CD4-positive, CD25-positive, alpha-beta regulatory T cell (primary cell): ENCODE measurements around the gene SZT2. TPM values are rescaled to one million over a fixed set of nuclear protein-coding genes. Genes with fewer than 3 reads are reported as not detected.

Experiments used
- ATAC-seq, 2 donors: fragments of 150-1000 bp; cut with Tn5 transposase; one replicate each; pipeline ENCODE4 v1.10.0; 2021; ENCODE audit warnings: low read depth in 2 of 2, moderate number of reproducible peaks in 2 of 2, moderate library complexity in 1 of 2
- DNase-seq, 3 donors: peaks; one replicate each; pipeline versions ENCODE4 v3.0.0 to v3.0.0-alpha.2; 2012 to 2022; ENCODE audit warnings: mixed read lengths in 1 of 3
- H3K27ac ChIP-seq: one replicate; pipeline ENCODE4 v1.7.0; 2013; ENCODE audit warnings: mild to moderate bottlenecking, low read length; ENCODE audit not compliant: insufficient read depth, poor library complexity, severe bottlenecking
- H3K27me3 ChIP-seq: one replicate; pipeline ENCODE4 v1.7.0; 2013; ENCODE audit warnings: low read length; ENCODE audit not compliant: control insufficient read depth, insufficient read depth
- H3K36me3 ChIP-seq: one replicate; pipeline ENCODE4 v1.7.0; 2013; ENCODE audit warnings: mild to moderate bottlenecking, low read length, moderate library complexity; ENCODE audit not compliant: control insufficient read depth, insufficient read depth
- H3K4me1 ChIP-seq: 2 replicates; pipeline ENCODE4 v1.7.0; 2013; ENCODE audit warnings: mild to moderate bottlenecking, low read length; ENCODE audit not compliant: insufficient read depth, control insufficient read depth, poor library complexity, severe bottlenecking
- H3K4me3 ChIP-seq: one replicate; pipeline ENCODE4 v1.7.0; 2013; ENCODE audit warnings: low read depth, mild to moderate bottlenecking, low read length, moderate library complexity
- H3K9me3 ChIP-seq, 2 experiments: 1 replicate in 1 of 2; 2 replicates in 1 of 2; pipeline ENCODE4 v1.7.0; 2013; ENCODE audit warnings: low read length in 2 of 2, mild to moderate bottlenecking in 1 of 2, moderate library complexity in 1 of 2; ENCODE audit not compliant: control insufficient read depth in 2 of 2
- H3K27ac Mint-ChIP-seq, 3 donors: one replicate each; pipeline ENCODE4 v1.8.0; 2020 to 2022; ENCODE audit warnings: mild to moderate bottlenecking in 3 of 3, mixed read lengths in 3 of 3, moderate library complexity in 2 of 3
- H3K27me3 Mint-ChIP-seq: one replicate; pipeline ENCODE4 v1.8.0; 2022; ENCODE audit warnings: mild to moderate bottlenecking, mixed read lengths
- H3K36me3 Mint-ChIP-seq: one replicate; pipeline ENCODE4 v1.8.0; 2020; ENCODE audit warnings: mixed read lengths
- H3K4me1 Mint-ChIP-seq, 4 donors: one replicate each; pipeline ENCODE4 v1.8.0; 2020 to 2022; ENCODE audit warnings: mixed read lengths in 4 of 4, mild to moderate bottlenecking in 1 of 4
- H3K4me3 Mint-ChIP-seq, 4 donors: one replicate each; pipeline ENCODE4 v1.8.0; 2020 to 2022; ENCODE audit warnings: mild to moderate bottlenecking in 4 of 4, mixed read lengths in 4 of 4, moderate library complexity in 3 of 4
- H3K9me3 Mint-ChIP-seq, 7 donors: one replicate each; pipeline ENCODE4 v1.8.0; 2020 to 2022; ENCODE audit warnings: mixed read lengths in 7 of 7, mild to moderate bottlenecking in 3 of 7, moderate library complexity in 2 of 7
- polyA plus RNA-seq, 4 donors: library from polyadenylated mRNA; unstranded; fragments of 300-500 nt; fragmentation: Illumina TruSeq; gene quantifications; one replicate each; pipeline ENCODE4 v1.2.3, GENCODE V29; 2021
- total RNA-seq: library from RNA; stranded (reverse); gene quantifications from one replicate; pipeline ENCODE4 v1.2.3, GENCODE V29; 2022

The SZT2 gene
- total and polyA plus RNA-seq, 5 donors from 2014 or later, result 1.5 to 107 (median 3.9) TPM

DNA sequence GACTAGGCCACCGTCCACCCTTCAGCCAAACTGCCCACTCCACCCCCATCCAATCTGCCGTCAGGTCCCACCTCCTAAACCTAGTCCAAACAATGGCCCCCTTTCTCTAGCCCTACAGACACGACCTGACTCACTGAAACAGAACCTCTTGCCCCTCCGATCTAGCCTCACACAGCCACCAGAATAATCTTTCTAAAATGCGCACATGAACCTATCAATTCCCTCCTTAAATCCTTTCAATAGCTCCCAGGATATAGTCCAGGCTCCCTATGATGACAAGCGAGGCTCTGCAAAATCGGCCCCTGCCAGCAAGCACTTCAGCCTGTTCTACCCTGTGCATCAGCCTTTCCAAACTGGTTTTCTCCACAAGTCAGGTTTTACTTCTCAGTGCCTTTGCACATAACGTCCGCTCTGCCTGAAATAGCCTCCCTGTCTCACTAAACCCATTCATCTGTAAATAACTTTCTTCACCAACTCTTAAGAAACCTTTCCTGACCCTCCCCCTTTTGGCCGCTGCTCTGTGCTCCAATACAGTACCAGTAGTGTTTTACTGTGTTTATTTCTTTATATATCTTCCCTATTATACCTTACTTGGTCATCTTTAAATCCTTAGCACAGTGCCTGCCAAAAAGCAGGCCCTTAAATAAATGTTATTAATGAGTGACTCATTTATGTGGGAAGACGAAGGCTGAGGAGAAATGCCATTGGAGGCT, 39.9 kb upstream of the SZT2 start:
- Histone ChIP-seq H3K27ac (peak overlapping the region; percentile 74), H3K9me3 (no peaks in the 10 kb centered on the region), H3K27me3 (no peaks in the 10 kb centered on the region), H3K4me3 (no peak overlapping the region), H3K4me1 (no peaks in the 10 kb centered on the region), H3K36me3 (no peaks in the 10 kb centered on the region)
- DNase-seq (no peak), ATAC-seq (no peak)
- Mint-ChIP-seq H3K36me3 (no peaks in the 10 kb centered on the region), H3K27me3 (peaks cover 6% of the 10 kb centered on the region), H3K27ac (peak overlapping the region; percentile 81 to 93 (median 84)), H3K4me3 (peak overlapping the region; percentile 72 to 90 (median 88)), H3K9me3 (no peaks in the 10 kb centered on the region), H3K4me1 (peaks cover 0 to 21% (median 11%) of the 10 kb centered on the region in 4 donors)

DNA sequence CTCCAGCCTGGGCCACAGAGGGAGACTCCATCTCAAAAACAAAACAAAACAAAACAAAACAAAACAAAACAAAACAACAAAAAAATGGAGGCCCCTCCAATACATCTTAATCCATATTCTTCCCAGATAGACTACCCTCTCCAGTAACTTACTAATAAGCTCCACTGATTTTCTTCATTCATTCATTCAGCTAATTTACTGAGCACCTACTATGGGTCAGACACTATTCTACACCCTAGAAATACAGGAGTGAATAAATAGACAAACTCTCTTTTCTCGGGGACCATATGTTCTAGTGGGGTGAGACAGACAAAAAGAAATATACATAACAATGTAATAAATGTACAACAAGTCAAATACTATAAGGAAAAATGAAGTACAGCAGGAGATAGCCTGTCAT, 38.7 kb upstream of the SZT2 start:
- Histone ChIP-seq H3K4me3 (no peak overlapping the region), H3K36me3 (no peaks in the 10 kb centered on the region), H3K4me1 (no peaks in the 10 kb centered on the region), H3K9me3 (no peaks in the 10 kb centered on the region), H3K27ac (no peak overlapping the region), H3K27me3 (no peaks in the 10 kb centered on the region)
- Mint-ChIP-seq H3K9me3 (no peaks in the 10 kb centered on the region), H3K36me3 (no peaks in the 10 kb centered on the region), H3K4me3 (no peak overlapping the region), H3K4me1 (peaks cover 0 to 21% (median 11%) of the 10 kb centered on the region in 4 donors), H3K27me3 (peaks cover 6% of the 10 kb centered on the region), H3K27ac (peak overlapping the region in 1 of 3 donors; percentile 93)
- ATAC-seq (no peak), DNase-seq (no peak)

DNA sequence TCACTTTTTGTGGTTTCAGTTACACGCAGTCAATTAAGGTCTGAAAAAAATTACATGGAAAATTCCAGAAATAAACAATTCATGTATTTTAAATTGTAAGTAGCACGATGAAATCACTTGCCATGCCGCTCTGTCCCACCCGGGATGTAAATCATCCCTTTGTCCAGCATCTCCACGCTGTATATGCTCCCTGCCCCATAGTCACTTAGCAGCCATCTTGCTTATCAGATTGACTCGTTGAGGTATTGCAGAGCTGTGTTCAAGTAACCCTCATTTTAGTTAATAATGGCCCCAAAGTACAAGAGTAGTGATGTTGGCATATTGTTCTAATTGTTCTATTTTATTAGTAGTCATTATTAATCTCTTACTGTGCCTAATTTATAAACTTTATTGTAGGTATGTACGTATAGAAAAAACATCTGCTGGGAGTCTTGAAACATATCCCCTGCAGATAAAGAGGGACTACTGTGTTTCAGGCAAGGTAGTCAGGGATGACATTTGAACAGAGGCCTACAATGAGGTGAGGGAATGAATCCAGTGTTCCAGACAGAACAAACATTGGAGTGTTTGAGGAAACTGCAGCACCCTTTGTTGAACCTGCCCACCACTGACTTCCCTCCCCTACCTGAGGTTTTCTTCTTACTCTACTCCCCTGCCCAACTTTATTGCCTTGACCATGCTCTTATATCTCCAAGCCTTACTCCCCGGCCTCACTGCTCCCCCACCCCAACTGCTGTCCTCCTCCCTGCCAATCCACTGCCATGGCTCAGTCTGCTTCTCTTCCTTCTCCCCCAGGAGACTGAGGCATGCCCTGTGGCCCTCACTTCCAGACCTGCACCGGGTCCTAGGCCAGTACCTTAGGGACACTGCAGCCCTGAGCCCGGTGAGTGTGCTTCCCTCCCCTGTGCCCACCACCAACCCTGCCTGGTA, 38.0 kb upstream of the SZT2 start:
- Histone ChIP-seq H3K36me3 (no peaks in the 10 kb centered on the region), H3K4me3 (no peak overlapping the region), H3K27me3 (no peaks in the 10 kb centered on the region), H3K4me1 (no peaks in the 10 kb centered on the region), H3K27ac (no peak overlapping the region), H3K9me3 (no peaks in the 10 kb centered on the region)
- Mint-ChIP-seq H3K27me3 (peaks cover 6% of the 10 kb centered on the region), H3K27ac (peak overlapping the region in 1 of 3 donors; percentile 67), H3K36me3 (no peaks in the 10 kb centered on the region), H3K4me1 (peaks cover 0 to 21% (median 11%) of the 10 kb centered on the region in 4 donors), H3K4me3 (no peak overlapping the region), H3K9me3 (no peaks in the 10 kb centered on the region)
- ATAC-seq, result no peak
- no peak for DNase-seq

DNA sequence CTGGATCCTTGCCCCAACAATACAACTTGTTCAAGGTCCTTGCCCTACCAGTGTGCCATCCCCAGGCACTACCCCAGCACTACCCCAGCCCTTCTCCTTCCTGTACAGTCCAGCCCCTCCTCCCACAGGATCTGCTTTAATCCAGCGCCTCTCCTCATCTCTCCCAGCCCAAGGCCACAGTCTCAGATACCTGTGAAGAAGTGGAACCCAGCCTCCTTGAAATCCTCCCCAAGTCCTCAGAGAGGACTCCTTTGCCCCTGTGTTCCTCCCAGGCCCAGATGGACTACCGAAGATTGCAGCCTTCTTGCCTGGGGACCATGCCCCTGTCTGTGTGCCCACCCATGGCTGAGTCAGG, 37.4 kb upstream of the SZT2 start:
- no peaks in the 10 kb centered on the region for H3K4me1 ChIP-seq
- H3K4me3 ChIP-seq, result no peak overlapping the region
- Mint-ChIP-seq H3K36me3 (peaks cover 3% of the 10 kb centered on the region), H3K27me3 (no peaks in the 10 kb centered on the region), H3K9me3 (no peaks in the 10 kb centered on the region), H3K27ac (peak overlapping the region in 2 of 3 donors; percentile 62 to 67), H3K4me1 (peaks cover 0 to 21% (median 11%) of the 10 kb centered on the region in 4 donors), H3K4me3 (peak overlapping the region in 2 of 4 donors; percentile 7 to 85)
- no peaks in the 10 kb centered on the region for H3K36me3 ChIP-seq
- H3K9me3 ChIP-seq, result no peaks in the 10 kb centered on the region
- no peak for DNase-seq
- no peaks in the 10 kb centered on the region for H3K27me3 ChIP-seq
- H3K27ac ChIP-seq, result no peak overlapping the region
- ATAC-seq, result no peak

DNA sequence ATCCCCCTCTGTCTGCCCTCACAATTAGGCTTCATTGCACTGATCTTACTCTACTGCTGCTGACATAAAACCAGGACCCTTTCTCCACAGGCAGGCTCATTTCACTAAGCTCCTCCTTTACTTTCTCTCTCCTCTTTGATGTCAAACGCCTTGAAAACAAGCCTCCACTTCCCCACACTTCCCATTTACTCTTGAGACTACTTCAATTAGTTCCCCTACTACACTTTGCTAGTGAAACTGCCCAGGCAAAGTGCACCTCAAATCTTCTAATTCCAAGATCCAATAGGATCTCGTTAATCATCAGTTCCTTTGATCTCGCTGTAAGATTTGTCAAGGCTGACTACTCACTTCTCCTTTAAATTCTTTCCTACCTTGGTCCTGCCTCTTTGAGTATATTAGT, 36.8 kb upstream of the SZT2 start:
- no peak for ATAC-seq

DNA sequence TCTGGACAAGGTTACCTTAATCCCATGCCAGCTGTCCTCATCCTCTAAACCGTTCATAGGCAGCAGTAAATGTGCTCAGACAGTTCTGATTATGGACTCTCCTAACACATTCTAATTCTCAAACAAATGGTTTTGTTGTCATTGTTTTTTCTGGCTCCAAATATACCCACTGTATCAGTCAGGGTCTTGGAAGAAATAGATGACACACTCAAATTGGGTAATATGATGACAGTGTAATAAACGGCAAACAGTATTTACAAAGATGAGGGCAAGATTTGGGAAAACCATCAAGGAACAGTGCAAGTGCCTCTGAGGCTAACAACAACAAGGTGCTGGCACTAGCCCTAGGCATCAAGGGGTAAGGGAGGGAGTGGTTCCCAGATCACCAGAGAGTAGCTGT, 35.2 kb upstream of the SZT2 start:
- Mint-ChIP-seq H3K36me3 (peaks cover 3% of the 10 kb centered on the region), H3K9me3 (no peaks in the 10 kb centered on the region), H3K4me1 (peaks cover 3 to 21% (median 18%) of the 10 kb centered on the region in 4 donors), H3K27me3 (no peaks in the 10 kb centered on the region), H3K4me3 (peak overlapping the region in 1 of 4 donors; percentile 8), H3K27ac (no peak overlapping the region)
- no peak overlapping the region for H3K27ac ChIP-seq
- H3K9me3 ChIP-seq, result no peaks in the 10 kb centered on the region
- H3K27me3 ChIP-seq, result no peaks in the 10 kb centered on the region
- H3K4me3 ChIP-seq, result no peak overlapping the region
- no peaks in the 10 kb centered on the region for H3K36me3 ChIP-seq
- peaks cover 12% of the 10 kb centered on the region for H3K4me1 ChIP-seq
- no peak for ATAC-seq
- no peak for DNase-seq

More for the DNA sequence above, 36.8 kb upstream of the SZT2 start:
- H3K27me3 Mint-ChIP-seq, result no peaks in the 10 kb centered on the region
- Histone ChIP-seq H3K36me3 (no peaks in the 10 kb centered on the region), H3K9me3 (no peaks in the 10 kb centered on the region), H3K27ac (no peak overlapping the region), H3K4me1 (peaks cover 1% of the 10 kb centered on the region), H3K27me3 (no peaks in the 10 kb centered on the region), H3K4me3 (no peak overlapping the region)
- DNase-seq, result no peak
- H3K4me1 Mint-ChIP-seq, result peaks cover 0 to 20% (median 12%) of the 10 kb centered on the region in 4 donors
- peak overlapping the region in 1 of 4 donors; percentile 85 for H3K4me3 Mint-ChIP-seq
- peak overlapping the region in 2 of 3 donors; percentile 62 to 67 for H3K27ac Mint-ChIP-seq
- H3K36me3 Mint-ChIP-seq, result peaks cover 3% of the 10 kb centered on the region
- no peaks in the 10 kb centered on the region for H3K9me3 Mint-ChIP-seq

DNA sequence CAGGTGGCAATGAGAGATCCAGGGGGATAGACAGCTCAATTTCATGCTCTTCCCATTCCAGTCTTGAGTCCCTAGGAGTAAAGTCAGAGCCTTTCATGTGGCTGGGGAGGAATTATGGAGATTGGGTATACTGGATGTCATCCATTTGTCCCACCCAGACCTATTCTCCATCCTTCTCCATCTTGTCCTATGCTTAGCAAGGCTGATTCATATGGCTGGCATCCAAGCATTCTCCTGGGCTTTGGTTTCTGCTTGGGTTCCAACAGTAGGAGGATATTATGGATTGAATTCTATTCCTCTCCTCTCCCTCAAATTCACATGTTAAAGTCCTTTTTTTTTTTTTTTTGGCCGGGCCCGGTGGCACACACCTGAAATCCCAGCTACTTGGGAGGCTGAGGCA, 34.8 kb upstream of the SZT2 start:
- H3K27me3 Mint-ChIP-seq, result no peaks in the 10 kb centered on the region
- ATAC-seq (no peak), DNase-seq (no peak)
- Histone ChIP-seq H3K9me3 (no peaks in the 10 kb centered on the region), H3K27ac (no peak overlapping the region), H3K27me3 (no peaks in the 10 kb centered on the region), H3K4me1 (peaks cover 13% of the 10 kb centered on the region), H3K4me3 (no peak overlapping the region), H3K36me3 (no peaks in the 10 kb centered on the region)
- no peak overlapping the region for H3K27ac Mint-ChIP-seq
- no peaks in the 10 kb centered on the region for H3K9me3 Mint-ChIP-seq
- peaks cover 3 to 23% (median 18%) of the 10 kb centered on the region in 4 donors for H3K4me1 Mint-ChIP-seq
- peaks cover 3% of the 10 kb centered on the region for H3K36me3 Mint-ChIP-seq
- H3K4me3 Mint-ChIP-seq, result no peak overlapping the region
